WERI-Rb-1 (cell line): Measurements from ENCODE around the gene NT5C1A.

Experiments
- DNase-seq: peaks from one replicate; pipeline ENCODE4 v3.0.0-alpha.2; 2020
- H3K27ac ChIP-seq: fragments of 250-450 bp; sonication (Bioruptor Pico); 2 replicates; pipeline ENCODE4 v1.5.1; 2020; ENCODE audit warnings: mild to moderate bottlenecking, moderate library complexity
- H3K27me3 ChIP-seq: fragments of 250-450 bp; sonication (Bioruptor Pico); 2 replicates; pipeline ENCODE4 v1.5.1; 2021; ENCODE audit warnings: mild to moderate bottlenecking, low read depth, moderate library complexity; ENCODE audit not compliant: insufficient read depth, severe bottlenecking
- H3K36me3 ChIP-seq: fragments of 250-450 bp; sonication (Bioruptor Pico); 2 replicates; pipeline ENCODE4 v1.5.1; 2020; ENCODE audit warnings: mild to moderate bottlenecking, moderate library complexity
- H3K4me3 ChIP-seq: 2 replicates; pipeline ENCODE4 v1.5.1; 2011; ENCODE audit warnings: low read depth, mild to moderate bottlenecking, control low read depth, low read length
- H3K9me3 ChIP-seq: fragments of 250-450 bp; sonication (Bioruptor Pico); 2 replicates; pipeline ENCODE4 v1.5.1; 2021; ENCODE audit warnings: mild to moderate bottlenecking, moderate library complexity; ENCODE audit not compliant: severe bottlenecking
- TF ChIP-seq, protein P1 (sequence below): IDR thresholded peaks from 2 replicates; pipeline ENCODE4 v1.5.1; 2011; ENCODE audit warnings: low read depth, mild to moderate bottlenecking, control low read depth, inconsistent platforms, low read length

The NT5C1A gene

DNA sequence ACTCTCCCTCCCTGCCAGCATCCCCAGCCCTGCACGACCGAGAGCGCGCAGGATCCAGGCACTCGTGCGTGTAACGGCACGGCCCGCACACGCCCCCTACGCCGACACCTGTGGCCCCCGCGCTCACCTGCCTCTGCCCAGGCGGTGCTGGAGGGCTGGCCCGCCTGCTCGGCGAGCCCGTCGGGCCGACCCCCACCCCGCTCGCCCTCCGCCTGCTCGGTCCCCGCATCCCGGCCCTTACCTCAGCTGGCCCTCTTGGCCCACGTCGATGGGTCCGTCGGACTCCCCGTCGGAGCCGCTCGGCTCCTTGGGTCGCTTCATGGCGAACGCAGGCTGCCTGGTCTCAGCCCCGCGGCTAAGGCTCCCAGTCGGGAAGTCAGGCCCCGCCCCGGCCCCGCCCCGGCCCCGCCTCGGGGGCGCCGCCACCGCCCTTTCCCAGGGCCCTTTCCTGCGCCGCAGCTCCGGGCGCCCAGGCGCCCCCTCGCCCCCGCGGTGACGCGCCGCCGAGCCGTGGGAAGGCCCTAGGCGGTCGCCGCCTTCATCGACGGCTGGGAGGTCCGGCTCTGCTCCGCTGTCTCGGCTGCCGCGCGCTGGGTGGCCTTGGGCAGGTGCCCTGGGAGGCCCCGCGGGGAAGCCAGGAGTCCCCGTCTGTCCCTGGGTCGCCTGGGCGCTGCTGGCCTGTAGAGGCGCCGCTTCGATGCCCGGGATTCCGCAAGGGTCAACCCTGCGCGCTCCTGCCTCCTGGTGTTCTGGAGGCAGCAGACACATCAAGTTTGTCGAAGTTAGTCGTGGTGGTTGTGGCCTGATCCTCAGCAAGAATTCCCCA lies 32.4 kb downstream of the NT5C1A start, which contains the start of gene HEYL:
Gene HEYL (minus strand): TSS at position 339 of the 826 bp plus-strand sequence. CDS start 18 bp downstream, at position 321.
- H3K27me3 ChIP-seq = no peaks in the 10 kb centered on the region
- 0 out of 2 replicates have a peak, but pooled peaks cover 2% of the 10 kb centered on the region for H3K36me3 ChIP-seq
- TF ChIP-seq, protein P1, sequence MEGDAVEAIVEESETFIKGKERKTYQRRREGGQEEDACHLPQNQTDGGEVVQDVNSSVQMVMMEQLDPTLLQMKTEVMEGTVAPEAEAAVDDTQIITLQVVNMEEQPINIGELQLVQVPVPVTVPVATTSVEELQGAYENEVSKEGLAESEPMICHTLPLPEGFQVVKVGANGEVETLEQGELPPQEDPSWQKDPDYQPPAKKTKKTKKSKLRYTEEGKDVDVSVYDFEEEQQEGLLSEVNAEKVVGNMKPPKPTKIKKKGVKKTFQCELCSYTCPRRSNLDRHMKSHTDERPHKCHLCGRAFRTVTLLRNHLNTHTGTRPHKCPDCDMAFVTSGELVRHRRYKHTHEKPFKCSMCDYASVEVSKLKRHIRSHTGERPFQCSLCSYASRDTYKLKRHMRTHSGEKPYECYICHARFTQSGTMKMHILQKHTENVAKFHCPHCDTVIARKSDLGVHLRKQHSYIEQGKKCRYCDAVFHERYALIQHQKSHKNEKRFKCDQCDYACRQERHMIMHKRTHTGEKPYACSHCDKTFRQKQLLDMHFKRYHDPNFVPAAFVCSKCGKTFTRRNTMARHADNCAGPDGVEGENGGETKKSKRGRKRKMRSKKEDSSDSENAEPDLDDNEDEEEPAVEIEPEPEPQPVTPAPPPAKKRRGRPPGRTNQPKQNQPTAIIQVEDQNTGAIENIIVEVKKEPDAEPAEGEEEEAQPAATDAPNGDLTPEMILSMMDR = peak; percentile 84
- peak; percentile 91 for DNase-seq
- peak within 1 kb of the TSS; percentile 73 for H3K4me3 ChIP-seq
- no peaks in the 10 kb centered on the region for H3K9me3 ChIP-seq
- H3K27ac ChIP-seq = peak within 1 kb of the TSS; percentile 86

DNA sequence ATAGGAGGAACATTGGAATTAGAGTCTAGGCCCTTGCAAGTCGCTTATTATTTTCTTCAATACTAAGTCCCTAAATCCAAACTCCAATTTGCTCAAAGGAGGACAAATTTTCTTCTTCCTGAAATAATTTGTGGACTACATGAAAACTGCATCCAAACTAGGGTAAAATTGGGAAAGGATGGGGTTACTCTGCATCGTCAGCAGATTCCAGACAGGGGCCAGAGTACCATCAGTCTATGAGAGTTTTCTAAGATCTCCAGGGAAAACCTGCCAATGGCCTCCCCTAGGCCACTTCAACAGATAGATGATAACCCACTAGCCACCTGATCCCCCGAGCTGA lies 33.0 kb downstream of the NT5C1A start:
- DNase-seq = no peak
- 0 out of 2 replicates have a peak, but pooled peaks cover 2% of the 10 kb centered on the region for H3K36me3 ChIP-seq
- peak overlapping the region; percentile 73 for H3K4me3 ChIP-seq
- TF ChIP-seq, protein P1 = no peak
- no peaks in the 10 kb centered on the region for H3K9me3 ChIP-seq
- H3K27me3 ChIP-seq = no peaks in the 10 kb centered on the region
- peak overlapping the region; percentile 86 for H3K27ac ChIP-seq

DNA sequence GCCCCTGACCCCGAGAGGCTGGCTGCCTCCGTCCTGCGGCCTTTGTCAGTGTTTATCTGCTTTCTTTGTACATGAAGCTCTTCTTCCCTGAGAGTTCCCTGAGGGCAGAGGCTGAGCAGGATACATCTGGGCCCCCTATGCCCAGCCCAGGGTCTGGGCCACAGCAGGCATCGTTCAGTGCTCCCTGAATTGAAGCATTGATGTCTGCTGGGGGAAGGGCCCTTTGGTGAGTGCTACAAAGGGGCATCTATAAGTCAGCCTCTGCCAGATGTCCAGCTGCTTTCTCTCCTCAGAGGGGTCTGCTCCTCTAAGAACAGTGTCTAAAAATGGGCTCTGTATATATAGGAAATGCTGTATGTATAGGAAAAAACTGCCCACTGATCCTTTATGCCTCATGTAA lies 34.5 kb downstream of the NT5C1A start:
- Histone ChIP-seq H3K27ac (no peak overlapping the region), H3K9me3 (no peaks in the 10 kb centered on the region), H3K36me3 (peaks cover 3% of the 10 kb centered on the region), H3K27me3 (no peaks in the 10 kb centered on the region), H3K4me3 (no peak overlapping the region)
- no peak for DNase-seq
- TF ChIP-seq, protein P1 = no peak

DNA sequence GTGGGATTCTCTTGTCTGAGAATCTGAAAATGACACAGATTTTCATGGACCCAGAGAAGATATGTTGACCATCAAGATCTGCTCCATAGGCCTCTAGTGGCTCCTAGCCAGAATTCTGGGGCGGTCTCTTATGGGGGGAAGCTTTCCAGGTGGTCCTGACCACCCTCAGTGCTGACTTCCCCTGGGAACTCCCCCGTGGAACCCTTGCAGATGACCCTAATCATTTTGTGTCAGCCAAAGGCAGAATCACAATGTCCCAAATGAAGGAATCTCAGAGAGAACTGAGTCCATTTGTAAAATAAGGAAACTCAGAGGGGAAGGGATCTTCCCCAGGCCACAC lies 36.1 kb downstream of the NT5C1A start:
- no peaks in the 10 kb centered on the region for H3K9me3 ChIP-seq
- H3K27ac ChIP-seq = peak overlapping the region; percentile 90
- H3K27me3 ChIP-seq = no peaks in the 10 kb centered on the region
- peaks cover 19% of the 10 kb centered on the region for H3K36me3 ChIP-seq
- no peak for DNase-seq
- TF ChIP-seq, protein P1 = no peak
- H3K4me3 ChIP-seq = peak overlapping the region; percentile 6

DNA sequence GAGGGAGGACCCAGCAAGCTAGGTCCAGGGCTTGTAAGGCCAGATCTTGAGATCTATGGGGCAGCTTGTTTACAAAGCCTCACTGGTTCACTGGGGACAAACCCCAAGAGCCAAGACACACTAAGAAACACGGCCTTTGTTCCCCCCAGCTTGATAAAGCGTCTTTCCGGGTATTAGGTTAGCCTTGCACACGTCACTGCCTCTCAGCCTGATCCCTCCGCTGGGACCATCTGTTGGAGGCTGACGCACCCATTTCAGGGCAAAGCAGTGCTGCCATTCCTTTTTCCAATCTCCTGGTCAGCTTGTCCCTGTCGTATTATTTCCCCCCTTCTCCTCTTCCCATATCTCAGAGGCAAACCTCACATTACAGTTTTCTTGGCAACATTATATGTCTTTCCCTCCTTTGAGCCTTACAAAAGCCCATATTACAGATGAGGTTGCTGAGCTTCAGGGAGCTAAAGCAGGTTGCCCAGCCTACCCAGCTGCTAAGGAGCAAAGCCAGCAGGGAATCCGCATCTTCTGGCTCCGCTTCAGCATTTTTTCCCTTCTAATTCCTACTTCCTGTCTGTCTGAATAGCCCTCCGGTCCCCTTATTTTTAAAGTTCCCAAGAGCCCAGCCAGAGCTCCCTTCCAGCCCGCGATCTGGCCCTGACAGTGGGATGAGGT lies 36.6 kb downstream of the NT5C1A start:
- TF ChIP-seq, protein P1 = no peak
- no peaks in the 10 kb centered on the region for H3K27me3 ChIP-seq
- peak overlapping the region; percentile 90 for H3K27ac ChIP-seq

More for the DNA sequence above, 36.6 kb downstream of the NT5C1A start:
- H3K9me3 ChIP-seq = no peaks in the 10 kb centered on the region
- H3K4me3 ChIP-seq = peak overlapping the region; percentile 9
- H3K36me3 ChIP-seq = peaks cover 24% of the 10 kb centered on the region
- DNase-seq = peak; percentile 90
